Karpas-422 (cell line): Measurements from ENCODE around the gene PTGIS. TPM values are rescaled to one million over a fixed set of nuclear protein-coding genes. Genes with fewer than 3 reads are reported as not detected.

Experiments used
- DNase-seq: peaks from one replicate; pipeline ENCODE4 v3.0.0-alpha.2; 2015
- H2AFZ ChIP-seq: fragments of 200-600 bp; sonication (generic); 2 replicates; pipeline ENCODE4 v1.6.1; 2014; ENCODE audit warnings: antibody characterized with exemption, low read length, mixed read lengths
- H3K27ac ChIP-seq: fragments of 200-600 bp; sonication (generic); 2 replicates; pipeline ENCODE4 v1.5.1; 2014; ENCODE audit warnings: mild to moderate bottlenecking, low read length, moderate library complexity
- H3K27me3 ChIP-seq: fragments of 200-600 bp; sonication (generic); 2 replicates; pipeline ENCODE4 v1.6.1; 2014; ENCODE audit warnings: low read length, mixed read lengths
- H3K36me3 ChIP-seq: fragments of 200-600 bp; sonication (generic); 2 replicates; pipeline ENCODE4 v1.6.1; 2014; ENCODE audit warnings: low read length, mixed read lengths; ENCODE audit not compliant: insufficient read depth
- H3K4me1 ChIP-seq: fragments of 200-600 bp; sonication (generic); 2 replicates; pipeline ENCODE4 v1.6.1; 2014; ENCODE audit warnings: mild to moderate bottlenecking, low read length, mixed read lengths
- H3K4me2 ChIP-seq: fragments of 200-600 bp; sonication (generic); 2 replicates; pipeline ENCODE4 v1.6.1; 2014; ENCODE audit warnings: low read length, low read depth, mild to moderate bottlenecking; ENCODE audit not compliant: poor library complexity, severe bottlenecking
- H3K4me3 ChIP-seq: fragments of 200-600 bp; sonication (generic); 2 replicates; pipeline ENCODE4 v1.5.1; 2014; ENCODE audit warnings: mild to moderate bottlenecking, antibody characterized with exemption, low read length, mixed read lengths
- H3K79me2 ChIP-seq: fragments of 200-600 bp; sonication (generic); 2 replicates; pipeline ENCODE4 v1.6.1; 2014; ENCODE audit warnings: mild to moderate bottlenecking, low read length, mixed read lengths
- H3K9ac ChIP-seq: fragments of 200-600 bp; sonication (generic); 2 replicates; pipeline ENCODE4 v1.6.0; 2014; ENCODE audit warnings: low read length
- H3K9me2 ChIP-seq: fragments of 200-600 bp; sonication (generic), shearing (Covaris generic); replicated peaks from 2 replicates; pipeline ENCODE4 v1.6.0; 2014; ENCODE audit warnings: mild to moderate bottlenecking, low read length, moderate library complexity; ENCODE audit not compliant: insufficient read depth
- H3K9me3 ChIP-seq: fragments of 300-700, 200-600 bp; sonication (generic); 2 replicates; pipeline ENCODE4 v1.6.1; 2014; ENCODE audit warnings: low read length, mixed read lengths
- H4K20me1 ChIP-seq: fragments of 200-600 bp; sonication (generic); 2 replicates; pipeline ENCODE4 v1.6.1; 2014; ENCODE audit warnings: mild to moderate bottlenecking, antibody characterized with exemption, low read length, low read depth; ENCODE audit not compliant: insufficient read depth
- total RNA-seq: library from RNA; depleted of rRNA; stranded (reverse); fragments of >200 nt; shearing (Covaris generic); gene quantifications from 2 replicates; pipeline ENCODE4 v1.2.3, GENCODE V29; 2014; ENCODE audit warnings: low replicate concordance; rRNA removed

PTGIS gene
- total RNA-seq, 1 experiment from 2014 or later = not detected

- Histone ChIP-seq H3K36me3 (no peaks in the 10 kb centered on the region), H3K4me2 (no peak overlapping the region), H3K9ac (no peak overlapping the region), H3K9me3 (no peaks in the 10 kb centered on the region), H3K27ac (no peak overlapping the region), H3K4me3 (no peak overlapping the region), H3K9me2 (no peaks in the 10 kb centered on the region), H2AFZ (no peak overlapping the region), H3K4me1 (no peaks in the 10 kb centered on the region), H3K27me3 (no peaks in the 10 kb centered on the region), H4K20me1 (no peaks in the 10 kb centered on the region), H3K79me2 (no peaks in the 10 kb centered on the region)
- DNase-seq = no peak
These were observed 111.3 kb downstream of the PTGIS start for GRCh38 chr20:49456646-49457045.

GRCh38 chr20:49455691-49456090 is 112.2 kb downstream of the PTGIS start:
- Histone ChIP-seq H3K9me3 (no peaks in the 10 kb centered on the region), H3K27ac (no peak overlapping the region), H3K4me1 (no peaks in the 10 kb centered on the region), H3K9ac (no peak overlapping the region), H3K36me3 (no peaks in the 10 kb centered on the region), H3K4me2 (no peak overlapping the region), H3K79me2 (no peaks in the 10 kb centered on the region), H2AFZ (no peak overlapping the region), H3K9me2 (no peaks in the 10 kb centered on the region), H3K4me3 (no peak overlapping the region), H3K27me3 (no peaks in the 10 kb centered on the region), H4K20me1 (no peaks in the 10 kb centered on the region)
- no peak for DNase-seq

Other genes with a start within 250 kb of the PTGIS start
- gene KCNB1, start 85.5 kb downstream of the PTGIS start, total RNA-seq = not detected in 2 replicates
- gene B4GALT5, start 145.7 kb upstream of the PTGIS start, total RNA-seq = 2.6 and 3.7 TPM in 2 replicates
- 10.0 and 21.5 TPM in 2 replicates for gene SLC9A8, start 244.7 kb upstream of the PTGIS start, total RNA-seq